ENCODE data around the gene ZNF768. TPM values are rescaled to one million over a fixed set of nuclear protein-coding genes. Genes with fewer than 3 reads are reported as not detected.

Gene ZNF768
- total and polyA plus RNA-seq, 2 of the 13 experiments (the other 11 are each of a cell fraction or from before 2014, with no cell fraction given) = 26.7 to 34.4 TPM

- TF ChIP-seq ZNF180 (CRISPR knock-in tag; IDR thresholded peaks at IDR 0.05; ENCODE audit: borderline replicate concordance, low read depth) = no peak
- TF ChIP-seq ZNF451 (CRISPR knock-in tag; IDR thresholded peaks at IDR 0.05) = peak; percentile 13; the same call in 1 of the 2 replicates
- 0 out of 2 replicates have a peak, but pooled peaks have one; percentile 20 for TF ChIP-seq KLF6 (CRISPR knock-in tag; IDR thresholded peaks at IDR 0.05)
- no peak for TF ChIP-seq JUN (CRISPR knock-in tag; IDR thresholded peaks at IDR 0.05)
- TF ChIP-seq SMARCC2 (IDR thresholded peaks at IDR 0.05) = no peak
- no peak for TF ChIP-seq TP53 (CRISPR knock-in tag; conservative IDR thresholded peaks at IDR 0.05)
- TF ChIP-seq TIGD3 (CRISPR knock-in tag; IDR thresholded peaks at IDR 0.05; ENCODE audit: borderline replicate concordance) = no peak
- no peak for TF ChIP-seq NFE2L2 (IDR thresholded peaks at IDR 0.05; ENCODE audit: low read length)
- no peak for TF ChIP-seq HIVEP1 (CRISPR knock-in tag; IDR thresholded peaks at IDR 0.05)
- peak; percentile 29 for TF ChIP-seq ZNF770 (CRISPR knock-in tag; IDR thresholded peaks at IDR 0.05)
- no peak for TF ChIP-seq NFE2 (CRISPR knock-in tag; IDR thresholded peaks at IDR 0.05)
- no peak for TF ChIP-seq GPBP1L1 (CRISPR knock-in tag; IDR thresholded peaks at IDR 0.05)
- peak; percentile 61 for TF ChIP-seq HNRNPLL (IDR thresholded peaks at IDR 0.05; ENCODE audit: low read depth, low read length, poor library complexity, severe bottlenecking)
- peak; percentile 91 for TF ChIP-seq ZNF747 (CRISPR knock-in tag; IDR thresholded peaks at IDR 0.05; ENCODE audit: borderline replicate concordance)
- TF ChIP-seq KDM3A (CRISPR knock-in tag; IDR thresholded peaks at IDR 0.05; ENCODE audit: low read depth) = no peak; the same call in 1 of the 2 replicates
- peak; percentile 96 for TF ChIP-seq MXD4 (CRISPR knock-in tag; IDR thresholded peaks at IDR 0.05)
- peak; percentile 54; the same call in 1 of the 2 replicates for TF ChIP-seq ZNF234 (CRISPR knock-in tag; conservative IDR thresholded peaks at IDR 0.05)
- TF ChIP-seq POLR2AphosphoS5 (IDR thresholded peaks at IDR 0.05; ENCODE audit: low read depth, low read length) = 0 out of 2 replicates have a peak, but pooled peaks have one; percentile 15
- TF ChIP-seq SIN3A (IDR thresholded peaks at IDR 0.05; ENCODE audit: borderline replicate concordance, low read depth, low read length) = peak; percentile 100
- TF ChIP-seq ZNF713 (CRISPR knock-in tag; IDR thresholded peaks at IDR 0.05) = no peak
- TF ChIP-seq HOMEZ (CRISPR knock-in tag; IDR thresholded peaks at IDR 0.05; ENCODE audit: low read depth) = no peak
Observed at GRCh38 chr16:30571445-30572322, 45.3 kb upstream of the ZNF768 start, which contains the start of gene ZNF688 (continued).

Measured in HepG2 (cell line).